NB4 (cell line): ENCODE results near the gene MICAL2.

Source experiments
- DNase-seq: peaks from one replicate; pipeline ENCODE4 v3.0.0; 2010; ENCODE audit warnings: low read depth
- H3K4me3 ChIP-seq: one replicate; pipeline ENCODE4 v1.5.1; 2011; ENCODE audit warnings: mild to moderate bottlenecking, low read depth, low read length, moderate library complexity
- CTCF ChIP-seq: IDR thresholded peaks from one replicate; pipeline ENCODE4 v1.5.1; 2012; ENCODE audit warnings: low read depth, low read length
- MAX ChIP-seq: IDR thresholded peaks from 2 replicates; pipeline ENCODE4 v1.6.1; 2011; ENCODE audit warnings: low read depth, low read length
- MYC ChIP-seq: IDR thresholded peaks from 2 replicates; pipeline ENCODE4 v1.6.1; 2011; ENCODE audit warnings: low read depth, low read length
- POLR2A ChIP-seq: IDR thresholded peaks from 2 replicates; pipeline ENCODE4 v1.6.1; 2011; ENCODE audit warnings: mild to moderate bottlenecking; ENCODE audit not compliant: insufficient read length; ENCODE audit errors: extremely low read depth

Gene MICAL2

GRCh38 chr11:12253843-12254281, 143.5 kb downstream of the MICAL2 start:
- no peak overlapping the region for H3K4me3 ChIP-seq
- TF ChIP-seq CTCF, result no peak
- TF ChIP-seq MYC, result no peak
- no peak for TF ChIP-seq MAX
- no peak for TF ChIP-seq POLR2A
- no peak for DNase-seq

- TF ChIP-seq MYC (no peak), POLR2A (no peak), MAX (no peak), CTCF (no peak)
- H3K4me3 ChIP-seq, result no peak overlapping the region
- no peak for DNase-seq
These were observed 148.1 kb downstream of the MICAL2 start for GRCh38 chr11:12258451-12258850.

- TF ChIP-seq POLR2A, result no peak
- no peak for TF ChIP-seq MYC
- no peak for TF ChIP-seq CTCF
- no peak for TF ChIP-seq MAX
These were observed 149.6 kb downstream of the MICAL2 start for GRCh38 chr11:12259956-12260355.

GRCh38 chr11:12260731-12261521, 150.5 kb downstream of the MICAL2 start:
- DNase-seq, result no peak
- no peak for TF ChIP-seq MAX
- no peak for TF ChIP-seq POLR2A
- no peak for TF ChIP-seq CTCF

More at GRCh38 chr11:12259956-12260355, 149.6 kb downstream of the MICAL2 start:
- DNase-seq, result no peak
- H3K4me3 ChIP-seq, result no peak overlapping the region

GRCh38 chr11:12261551-12261950, 151.2 kb downstream of the MICAL2 start:
- no peak overlapping the region for H3K4me3 ChIP-seq
- TF ChIP-seq MYC (no peak), CTCF (no peak), MAX (no peak), POLR2A (no peak)
- DNase-seq, result no peak

More at GRCh38 chr11:12260731-12261521, 150.5 kb downstream of the MICAL2 start:
- no peak overlapping the region for H3K4me3 ChIP-seq
